ENCODE measurements around the gene CYP2A7.
"Not testable (repeated sequence)": the region's sequence is repeated elsewhere in the genome, so short reads cannot be mapped to it uniquely, and the experiment has no call there.

Gene CYP2A7

GRCh38 chr19:40882062-40882461 is at the start of gene CYP2A7:
Gene CYP2A7 (minus strand): TSS chr19:40882231. CDS start chr19:40882210, 21 bp downstream.
- H3K27ac Mint-ChIP-seq, H3K9me3 Mint-ChIP-seq, ATAC-seq, H3K4me1 Mint-ChIP-seq, H3K4me3 Mint-ChIP-seq, H3K36me3 Mint-ChIP-seq: not testable (repeated sequence)
- H3K27me3 Mint-ChIP-seq = peaks cover 56% of the 10 kb centered on the region

GRCh38 chr19:40930799-40931198 is 48.8 kb upstream of the CYP2A7 start:
- H3K9me3 Mint-ChIP-seq, ATAC-seq, H3K36me3 Mint-ChIP-seq, H3K27ac Mint-ChIP-seq, H3K4me3 Mint-ChIP-seq, H3K4me1 Mint-ChIP-seq: not testable (repeated sequence)
- H3K27me3 Mint-ChIP-seq = peaks cover 28% of the 10 kb centered on the region

- not testable (repeated sequence) for H3K4me3 Mint-ChIP-seq, H3K27ac Mint-ChIP-seq, H3K9me3 Mint-ChIP-seq, ATAC-seq, H3K36me3 Mint-ChIP-seq, H3K4me1 Mint-ChIP-seq
- peaks cover 26% of the 10 kb centered on the region for H3K27me3 Mint-ChIP-seq
Measured at GRCh38 chr19:40929942-40930341, 47.9 kb upstream of the CYP2A7 start.

GRCh38 chr19:40928850-40929249 is 46.8 kb upstream of the CYP2A7 start:
- no peaks in the 10 kb centered on the region for H3K9me3 Mint-ChIP-seq
- no peak overlapping the region for H3K27ac Mint-ChIP-seq
- peaks cover 33% of the 10 kb centered on the region for H3K27me3 Mint-ChIP-seq
- H3K4me3 Mint-ChIP-seq = no peak overlapping the region
- H3K36me3 Mint-ChIP-seq = no peaks in the 10 kb centered on the region
- H3K4me1 Mint-ChIP-seq = no peaks in the 10 kb centered on the region
- no peak for ATAC-seq

GRCh38 chr19:40927567-40927966 is 45.5 kb upstream of the CYP2A7 start:
- no peaks in the 10 kb centered on the region for H3K9me3 Mint-ChIP-seq
- no peaks in the 10 kb centered on the region for H3K4me1 Mint-ChIP-seq
- ATAC-seq = no peak
- no peaks in the 10 kb centered on the region for H3K36me3 Mint-ChIP-seq
- H3K4me3 Mint-ChIP-seq = no peak overlapping the region
- peaks cover 37% of the 10 kb centered on the region for H3K27me3 Mint-ChIP-seq
- no peak overlapping the region for H3K27ac Mint-ChIP-seq

GRCh38 chr19:40926276-40926675 is 44.2 kb upstream of the CYP2A7 start:
- ATAC-seq, H3K4me1 Mint-ChIP-seq, H3K9me3 Mint-ChIP-seq, H3K36me3 Mint-ChIP-seq, H3K27ac Mint-ChIP-seq, H3K4me3 Mint-ChIP-seq: not testable (repeated sequence)
- H3K27me3 Mint-ChIP-seq = peaks cover 50% of the 10 kb centered on the region

GRCh38 chr19:40923934-40924391 is 41.9 kb upstream of the CYP2A7 start:
- H3K27ac Mint-ChIP-seq = no peak overlapping the region
- no peaks in the 10 kb centered on the region for H3K36me3 Mint-ChIP-seq
- peaks cover 5% of the 10 kb centered on the region for H3K9me3 Mint-ChIP-seq
- no peak overlapping the region for H3K4me3 Mint-ChIP-seq
- no peak for ATAC-seq
- peaks cover 36% of the 10 kb centered on the region for H3K27me3 Mint-ChIP-seq
- H3K4me1 Mint-ChIP-seq = no peaks in the 10 kb centered on the region

GRCh38 chr19:40922237-40923160 is 40.5 kb upstream of the CYP2A7 start:
- not testable (repeated sequence) for H3K4me1 Mint-ChIP-seq, ATAC-seq, H3K27ac Mint-ChIP-seq, H3K36me3 Mint-ChIP-seq, H3K4me3 Mint-ChIP-seq, H3K9me3 Mint-ChIP-seq
- H3K27me3 Mint-ChIP-seq = peaks cover 36% of the 10 kb centered on the region

GRCh38 chr19:40921005-40921897 is 39.2 kb upstream of the CYP2A7 start:
- H3K4me3 Mint-ChIP-seq = no peak overlapping the region
- no peaks in the 10 kb centered on the region for H3K36me3 Mint-ChIP-seq
- no peak overlapping the region for H3K27ac Mint-ChIP-seq
- peaks cover 36% of the 10 kb centered on the region for H3K27me3 Mint-ChIP-seq
- no peaks in the 10 kb centered on the region for H3K4me1 Mint-ChIP-seq
- ATAC-seq = no peak
- H3K9me3 Mint-ChIP-seq = peaks cover 5% of the 10 kb centered on the region

GRCh38 chr19:40920300-40921004 is 38.4 kb upstream of the CYP2A7 start:
- no peaks in the 10 kb centered on the region for H3K4me1 Mint-ChIP-seq
- H3K27me3 Mint-ChIP-seq = peaks cover 42% of the 10 kb centered on the region
- peaks cover 7% of the 10 kb centered on the region for H3K9me3 Mint-ChIP-seq
- H3K36me3 Mint-ChIP-seq = no peaks in the 10 kb centered on the region
- no peak for ATAC-seq
- no peak overlapping the region for H3K4me3 Mint-ChIP-seq
- no peak overlapping the region for H3K27ac Mint-ChIP-seq

- H3K27me3 Mint-ChIP-seq = peaks cover 49% of the 10 kb centered on the region
- ATAC-seq, H3K4me3 Mint-ChIP-seq, H3K9me3 Mint-ChIP-seq, H3K36me3 Mint-ChIP-seq, H3K4me1 Mint-ChIP-seq, H3K27ac Mint-ChIP-seq: not testable (repeated sequence)
Measured at GRCh38 chr19:40919530-40920299, 37.7 kb upstream of the CYP2A7 start.

GRCh38 chr19:40918303-40918702 is 36.3 kb upstream of the CYP2A7 start:
- H3K4me1 Mint-ChIP-seq, H3K4me3 Mint-ChIP-seq, ATAC-seq, H3K27ac Mint-ChIP-seq, H3K36me3 Mint-ChIP-seq, H3K9me3 Mint-ChIP-seq: not testable (repeated sequence)
- H3K27me3 Mint-ChIP-seq = peaks cover 49% of the 10 kb centered on the region

- no peak overlapping the region for H3K27ac Mint-ChIP-seq
- ATAC-seq = no peak
- peaks cover 2% of the 10 kb centered on the region for H3K9me3 Mint-ChIP-seq
- H3K4me3 Mint-ChIP-seq = no peak overlapping the region
- H3K4me1 Mint-ChIP-seq = peaks cover 5% of the 10 kb centered on the region
- H3K36me3 Mint-ChIP-seq = no peaks in the 10 kb centered on the region
- H3K27me3 Mint-ChIP-seq = peaks cover 50% of the 10 kb centered on the region
Measured at GRCh38 chr19:40908976-40909375, 26.9 kb upstream of the CYP2A7 start.

- H3K4me1 Mint-ChIP-seq = peaks cover 5% of the 10 kb centered on the region
- no peak overlapping the region for H3K27ac Mint-ChIP-seq
- peaks cover 50% of the 10 kb centered on the region for H3K27me3 Mint-ChIP-seq
- peaks cover 3% of the 10 kb centered on the region for H3K9me3 Mint-ChIP-seq
- peak overlapping the region; percentile 47 for H3K4me3 Mint-ChIP-seq
- H3K36me3 Mint-ChIP-seq = no peaks in the 10 kb centered on the region
- no peak for ATAC-seq
Measured at GRCh38 chr19:40907968-40908735, 26.1 kb upstream of the CYP2A7 start.

All from stimulated activated memory B cell treated with anti-CD40 and anti-IgM and Interleukin-4, amounts not matched to agents 10 μg/mL and 1 μg/mL and 100 μg/mL, for 72 hours (primary cell).